MM.1S (cell line): ENCODE results near the gene APLNR.

ENCODE experiments used
- CTCF ChIP-seq: fragments of 300-600 bp; sonication (generic); IDR thresholded peaks from 2 replicates; pipeline ENCODE4 v1.5.1; 2016; ENCODE audit warnings: antibody characterized with exemption, low read length, mixed read lengths
- EZH2 ChIP-seq: fragments of 300-600 bp; sonication (generic); optimal IDR thresholded peaks from 2 replicates; pipeline ENCODE3; 2017; ENCODE audit warnings: low read depth, mild to moderate bottlenecking, antibody characterized with exemption, low read length, mixed read lengths
- EZH2phosphoT487 ChIP-seq: fragments of 300-600 bp; sonication (generic); IDR thresholded peaks from 2 replicates; pipeline ENCODE4 v1.6.1; 2018; ENCODE audit warnings: antibody characterized with exemption, low read length

- TF ChIP-seq CTCF: no peak
- no peak for TF ChIP-seq EZH2phosphoT487
- TF ChIP-seq EZH2: no peak
Observed at GRCh38 chr11:57256119-57256518, 19.1 kb upstream of the APLNR start.
